ENCODE results near the gene DPYSL5.

DNA sequence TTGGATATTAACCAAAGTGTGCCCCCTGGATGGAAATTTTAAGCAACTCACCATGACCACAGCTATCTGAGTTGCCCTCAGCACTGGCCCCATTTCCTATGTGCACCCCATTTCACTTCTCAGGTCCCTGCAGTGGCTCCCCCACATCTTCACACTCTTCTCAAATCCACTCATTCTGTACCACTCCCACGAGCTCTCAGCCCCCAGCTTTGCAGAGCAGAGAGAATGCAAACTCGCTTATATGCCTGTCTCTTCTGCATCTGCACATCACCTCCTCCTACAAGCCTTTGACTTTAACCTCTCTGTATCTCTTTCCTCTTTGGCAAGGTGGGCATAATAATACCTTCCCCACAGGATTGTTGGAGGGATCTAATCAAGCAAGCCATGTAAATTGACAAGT, 46.2 kb downstream of the DPYSL5 start:
- TF ChIP-seq, protein P1, sequence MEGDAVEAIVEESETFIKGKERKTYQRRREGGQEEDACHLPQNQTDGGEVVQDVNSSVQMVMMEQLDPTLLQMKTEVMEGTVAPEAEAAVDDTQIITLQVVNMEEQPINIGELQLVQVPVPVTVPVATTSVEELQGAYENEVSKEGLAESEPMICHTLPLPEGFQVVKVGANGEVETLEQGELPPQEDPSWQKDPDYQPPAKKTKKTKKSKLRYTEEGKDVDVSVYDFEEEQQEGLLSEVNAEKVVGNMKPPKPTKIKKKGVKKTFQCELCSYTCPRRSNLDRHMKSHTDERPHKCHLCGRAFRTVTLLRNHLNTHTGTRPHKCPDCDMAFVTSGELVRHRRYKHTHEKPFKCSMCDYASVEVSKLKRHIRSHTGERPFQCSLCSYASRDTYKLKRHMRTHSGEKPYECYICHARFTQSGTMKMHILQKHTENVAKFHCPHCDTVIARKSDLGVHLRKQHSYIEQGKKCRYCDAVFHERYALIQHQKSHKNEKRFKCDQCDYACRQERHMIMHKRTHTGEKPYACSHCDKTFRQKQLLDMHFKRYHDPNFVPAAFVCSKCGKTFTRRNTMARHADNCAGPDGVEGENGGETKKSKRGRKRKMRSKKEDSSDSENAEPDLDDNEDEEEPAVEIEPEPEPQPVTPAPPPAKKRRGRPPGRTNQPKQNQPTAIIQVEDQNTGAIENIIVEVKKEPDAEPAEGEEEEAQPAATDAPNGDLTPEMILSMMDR (IDR thresholded peaks at IDR 0.05): no peak
- TF ChIP-seq POLR2A (IDR thresholded peaks at IDR 0.05) (no peak), POLR2AphosphoS5 (IDR thresholded peaks at IDR 0.05) (no peak), EP300 (IDR thresholded peaks at IDR 0.05) (no peak)
